Naive thymus-derived CD4-positive, alpha-beta T cell (primary cell): ENCODE measurements around the gene TOX2. TPM values are rescaled to one million over a fixed set of nuclear protein-coding genes. Genes with fewer than 3 reads are reported as not detected.

Experiments used
- ATAC-seq: fragments of 150-1000 bp; cut with Tn5 transposase; 2 replicates; pipeline ENCODE4 v1.10.0; 2021; ENCODE audit warnings: mild to moderate bottlenecking, moderate library complexity
- CTCF ChIA-PET: fragments of 350-600 bp; sonication (Branson Sonifier 250); formaldehyde crosslinking; loops from one replicate; lab custom pipeline; 2021; ENCODE audit warnings: antibody characterized with exemption; lab: Charles Lee
- POLR2A ChIA-PET: fragments of 350-600 bp; sonication (Branson Sonifier 250); formaldehyde crosslinking; loops from one replicate; lab custom pipeline; 2021; ENCODE audit warnings: antibody characterized with exemption, inconsistent platforms; lab: Charles Lee
- DNase-seq, 9 donors: peaks; one replicate each; pipeline versions ENCODE4 v3.0.0 to v3.0.0-alpha.2; 2020 to 2022; ENCODE audit warnings: mixed read lengths in 1 of 9
- H3K27ac ChIP-seq: one replicate; pipeline ENCODE4 v1.7.0; 2013; ENCODE audit warnings: mild to moderate bottlenecking, low read depth, low read length, moderate library complexity
- H3K27me3 ChIP-seq, 2 donors: one replicate each; pipeline ENCODE4 v1.7.0; 2013; ENCODE audit warnings: low read length in 2 of 2, mild to moderate bottlenecking in 2 of 2, moderate library complexity in 2 of 2; ENCODE audit not compliant: control insufficient read depth in 2 of 2, insufficient read depth in 2 of 2
- H3K36me3 ChIP-seq, 3 experiments: 1 replicate in 2 of 3; 2 replicates in 1 of 3; pipeline ENCODE4 v1.7.0; 2013; ENCODE audit warnings: low read length in 3 of 3, mild to moderate bottlenecking in 3 of 3, moderate library complexity in 1 of 3; ENCODE audit not compliant: insufficient read depth in 3 of 3, control insufficient read depth in 2 of 3
- H3K4me1 ChIP-seq, 2 donors: one replicate each; pipeline ENCODE4 v1.7.0; 2013; ENCODE audit warnings: low read length in 2 of 2, mild to moderate bottlenecking in 2 of 2, moderate library complexity in 1 of 2; ENCODE audit not compliant: control insufficient read depth in 2 of 2, insufficient read depth in 2 of 2
- H3K4me3 ChIP-seq: 2 replicates; pipeline ENCODE4 v1.7.0; 2013; ENCODE audit warnings: mild to moderate bottlenecking, low read length
- H3K9me3 ChIP-seq, 3 experiments: 1 replicate in 2 of 3; 2 replicates in 1 of 3; pipeline ENCODE4 v1.7.0; 2013; ENCODE audit warnings: low read length in 3 of 3; ENCODE audit not compliant: control insufficient read depth in 2 of 3
- H3K27ac Mint-ChIP-seq, 9 donors: one replicate each; pipeline ENCODE4 v1.8.0; 2020 to 2022; ENCODE audit warnings: mixed read lengths in 9 of 9, mild to moderate bottlenecking in 8 of 9, moderate library complexity in 5 of 9, inconsistent platforms in 2 of 9
- H3K27me3 Mint-ChIP-seq, 5 donors: one replicate each; pipeline ENCODE4 v1.8.0; 2021 to 2022; ENCODE audit warnings: mixed read lengths in 5 of 5, mild to moderate bottlenecking in 1 of 5
- H3K36me3 Mint-ChIP-seq, 5 donors: one replicate each; pipeline ENCODE4 v1.8.0; 2020 to 2022; ENCODE audit warnings: mixed read lengths in 5 of 5, mild to moderate bottlenecking in 3 of 5, inconsistent platforms in 1 of 5
- H3K4me1 Mint-ChIP-seq, 7 donors: one replicate each; pipeline ENCODE4 v1.8.0; 2020 to 2022; ENCODE audit warnings: mixed read lengths in 7 of 7, mild to moderate bottlenecking in 3 of 7, inconsistent platforms in 1 of 7
- H3K4me3 Mint-ChIP-seq, 10 donors: one replicate each; pipeline ENCODE4 v1.8.0; 2020 to 2022; ENCODE audit warnings: mild to moderate bottlenecking in 10 of 10, mixed read lengths in 10 of 10, moderate library complexity in 6 of 10, inconsistent platforms in 2 of 10
- H3K9me3 Mint-ChIP-seq, 11 donors: one replicate each; pipeline ENCODE4 v1.8.0; 2020 to 2022; ENCODE audit warnings: mixed read lengths in 11 of 11, mild to moderate bottlenecking in 4 of 11, inconsistent platforms in 1 of 11, moderate library complexity in 1 of 11
- intact Hi-C, 2 donors: fragments of 100-400 bp; cut with micrococcal nuclease; formaldehyde crosslinking; loops; one replicate each; pipeline ENCODE4 v1.15.1; 2023
- polyA plus RNA-seq, 2 donors: library from polyadenylated mRNA; unstranded; fragments of 300-500 nt; fragmentation: Illumina TruSeq; gene quantifications; one replicate each; pipeline ENCODE4 v1.2.3, GENCODE V29; 2021
- total RNA-seq, 6 experiments: library from RNA in 5 of 6; stranded (reverse) in 5 of 6; gene quantifications; 1 replicate in 5 of 6; 2 replicates in 1 of 6; pipeline ENCODE4 v1.2.3 and lab custom pipeline; 2021 to 2026

TOX2 gene
- total and polyA plus RNA-seq, 7 experiments from 2014 or later: 0.22 to 7.1 (median 1.5) TPM

DNA sequence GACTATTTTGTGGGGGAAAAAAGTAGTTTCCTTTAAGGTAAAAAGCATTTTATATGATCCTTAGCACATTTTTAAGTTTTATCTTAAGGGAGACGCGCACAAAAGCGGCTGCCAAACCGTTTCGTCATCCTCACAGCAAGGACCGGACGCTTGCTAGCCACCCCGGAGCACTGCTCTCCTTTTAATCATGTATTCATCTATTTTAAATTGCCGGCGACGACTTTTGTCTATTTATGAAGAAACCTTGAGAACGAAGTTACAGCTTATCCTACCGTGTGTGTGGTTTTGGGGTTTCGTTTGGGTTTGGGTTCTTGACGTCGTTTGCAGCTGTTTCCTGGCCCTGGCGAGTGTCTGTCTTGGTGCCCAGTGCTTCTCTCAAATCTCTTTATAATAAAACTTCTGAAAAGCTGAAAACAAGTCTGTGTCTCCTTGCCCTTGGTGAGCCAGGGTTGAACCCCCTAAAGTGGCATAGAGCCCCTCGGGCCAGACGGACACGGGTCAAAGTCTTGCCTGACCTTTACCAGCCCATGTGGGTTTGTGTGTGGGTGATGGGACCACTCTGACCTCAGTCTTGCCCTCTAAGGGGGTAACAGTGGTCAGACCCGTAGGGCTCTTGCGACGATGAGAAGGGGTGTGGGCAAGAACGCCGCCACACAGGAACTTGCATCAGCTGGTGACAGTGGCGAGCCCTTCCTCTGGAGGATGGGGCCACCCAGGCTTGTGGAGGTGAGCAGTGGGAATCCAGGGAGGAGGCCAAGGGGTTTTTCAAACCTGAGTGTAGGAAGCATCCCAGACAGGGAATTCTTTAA lies 154.8 kb downstream of the TOX2 start:
- Histone ChIP-seq H3K9me3 (no peaks in the 10 kb centered on the region), H3K4me1 (peaks cover 31 to 77% of the 10 kb centered on the region in 2 donors), H3K27ac (peak overlapping the region; percentile 97), H3K27me3 (no peaks in the 10 kb centered on the region), H3K36me3 (no peaks in the 10 kb centered on the region), H3K4me3 (peak overlapping the region; percentile 60)
- ATAC-seq: peak; percentile 65
- Mint-ChIP-seq H3K27ac (peak overlapping the region; percentile 94 to 100 (median 99)), H3K4me1 (peaks cover 40 to 96% (median 81%) of the 10 kb centered on the region in 7 donors), H3K27me3 (peaks cover 0 to 16% (median 0%) of the 10 kb centered on the region in 5 donors), H3K36me3 (peaks cover 0 to 8% (median 0%) of the 10 kb centered on the region in 5 donors), H3K9me3 (peaks cover 0 to 6% (median 0%) of the 10 kb centered on the region in 11 donors), H3K4me3 (peak overlapping the region; percentile 70 to 93 (median 86))
- ChIA-PET CTCF (interaction anchor here (0.7 to 6.1 kb wide), 5 partner anchors 10 to 318 kb away, joined by 3 to 31 read pairs (median 11); no protein-coding TSS in a partner anchor), POLR2A (interaction anchor here (1.0 to 6.1 kb wide), 9 partner anchors 10 to 344 kb away, joined by 3 to 75 read pairs (median 4); no protein-coding TSS in a partner anchor)
- DNase-seq: peak; percentile 47 to 97 (median 90)
- intact Hi-C loops: loop anchor here (1.0 to 5.0 kb wide), 16 partner anchors 8 to 613 kb away; partner anchors contain the start of genes SRSF6 (in 2 of the 2), IFT52 (in 1 of the 2) and SERINC3 (in 1 of the 2)

DNA sequence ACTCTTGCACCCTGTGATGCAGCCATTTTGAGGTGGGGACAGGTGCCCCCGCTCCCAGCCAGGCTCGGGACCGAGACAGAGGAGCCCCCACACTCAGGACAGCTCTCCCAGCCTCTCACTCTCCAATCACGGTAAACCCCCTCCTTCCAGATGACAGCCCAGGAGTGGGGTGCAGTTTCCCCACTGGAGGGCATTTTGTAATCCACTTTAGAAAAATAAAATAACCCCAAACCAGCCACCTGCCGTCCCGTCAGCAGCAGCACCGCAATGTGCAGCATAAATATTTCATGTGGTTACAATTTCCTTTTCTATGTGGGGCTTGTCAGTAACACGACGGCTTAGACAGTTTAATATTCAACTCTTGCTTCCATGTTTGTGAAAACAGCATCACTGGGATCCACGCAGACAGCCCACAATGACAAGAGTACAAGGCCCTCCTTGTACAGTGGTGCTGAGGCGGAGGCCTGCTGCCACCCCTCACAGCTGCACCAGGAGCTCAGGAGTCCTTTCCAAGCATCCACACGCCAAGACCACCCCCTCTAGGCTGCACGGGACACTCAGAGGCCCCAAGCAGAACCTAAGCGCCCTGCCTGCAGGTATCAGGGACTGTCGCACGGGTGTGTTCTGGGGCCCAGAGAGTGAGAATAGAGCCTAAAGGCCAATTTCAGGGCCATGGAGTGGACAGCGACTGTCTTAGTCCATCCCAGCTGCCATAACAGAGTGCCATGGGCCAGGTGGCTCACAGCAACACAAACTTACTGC lies 155.7 kb downstream of the TOX2 start:
- ATAC-seq (peak; percentile 81), DNase-seq (peak in 8 of 9 donors; percentile 43 to 95 (median 88))
- Histone ChIP-seq H3K9me3 (no peaks in the 10 kb centered on the region), H3K4me3 (peak overlapping the region; percentile 60), H3K36me3 (no peaks in the 10 kb centered on the region), H3K27ac (peak overlapping the region; percentile 97), H3K4me1 (peaks cover 31 to 83% of the 10 kb centered on the region in 2 donors), H3K27me3 (no peaks in the 10 kb centered on the region)
- H3K27me3 Mint-ChIP-seq: peaks cover 0 to 16% (median 0%) of the 10 kb centered on the region in 5 donors
- H3K4me3 Mint-ChIP-seq: peak overlapping the region; percentile 70 to 93 (median 86)
- peaks cover 0 to 6% (median 0%) of the 10 kb centered on the region in 11 donors for H3K9me3 Mint-ChIP-seq
- peak overlapping the region; percentile 94 to 100 (median 99) for H3K27ac Mint-ChIP-seq
- ChIA-PET POLR2A (interaction anchor here (0.6 to 6.1 kb wide), 11 partner anchors 9 to 1339 kb away, joined by 3 to 75 read pairs (median 3); partner anchors contain the start of gene TTPAL), CTCF (interaction anchor here (0.8 to 6.1 kb wide), 5 partner anchors 9 to 14 kb away, joined by 3 to 31 read pairs (median 11); no protein-coding TSS in a partner anchor)
- peaks cover 0 to 7% (median 0%) of the 10 kb centered on the region in 5 donors for H3K36me3 Mint-ChIP-seq
- intact Hi-C loops: loop anchor here (1.0 to 5.0 kb wide), 6 partner anchors 10 to 319 kb away; no protein-coding TSS in a partner anchor
- peaks cover 49 to 98% (median 88%) of the 10 kb centered on the region in 7 donors for H3K4me1 Mint-ChIP-seq

GRCh38 chr20:44071057-44071456 lies 156.4 kb downstream of the TOX2 start:
- DNase-seq: no peak
- peak overlapping the region in 8 of 10 donors; percentile 39 to 92 (median 78) for H3K4me3 Mint-ChIP-seq
- no peak for ATAC-seq
- H3K36me3 Mint-ChIP-seq: peaks cover 0 to 7% (median 0%) of the 10 kb centered on the region in 5 donors
- intact Hi-C loops: loop anchor here in 1 of 2 donors (5.0 kb wide), 1 partner anchor 229 kb away; no protein-coding TSS in a partner anchor
- peaks cover 50 to 100% (median 88%) of the 10 kb centered on the region in 7 donors for H3K4me1 Mint-ChIP-seq
- Histone ChIP-seq H3K9me3 (no peaks in the 10 kb centered on the region), H3K27ac (peak overlapping the region; percentile 97), H3K27me3 (no peaks in the 10 kb centered on the region), H3K4me1 (peaks cover 31 to 87% of the 10 kb centered on the region in 2 donors), H3K4me3 (peak overlapping the region; percentile 53), H3K36me3 (no peaks in the 10 kb centered on the region)
- peak overlapping the region; percentile 71 to 100 (median 99) for H3K27ac Mint-ChIP-seq
- ChIA-PET CTCF (interaction anchor here (0.8 to 6.1 kb wide), 4 partner anchors 8 to 15 kb away, joined by 3 to 31 read pairs (median 16); no protein-coding TSS in a partner anchor), POLR2A (interaction anchor here (0.6 to 6.1 kb wide), 5 partner anchors 8 to 1339 kb away, joined by 3 to 75 read pairs (median 3); partner anchors contain the start of gene TTPAL)
- H3K9me3 Mint-ChIP-seq: peaks cover 0 to 8% (median 0%) of the 10 kb centered on the region in 11 donors
- peaks cover 0 to 16% (median 0%) of the 10 kb centered on the region in 5 donors for H3K27me3 Mint-ChIP-seq

DNA sequence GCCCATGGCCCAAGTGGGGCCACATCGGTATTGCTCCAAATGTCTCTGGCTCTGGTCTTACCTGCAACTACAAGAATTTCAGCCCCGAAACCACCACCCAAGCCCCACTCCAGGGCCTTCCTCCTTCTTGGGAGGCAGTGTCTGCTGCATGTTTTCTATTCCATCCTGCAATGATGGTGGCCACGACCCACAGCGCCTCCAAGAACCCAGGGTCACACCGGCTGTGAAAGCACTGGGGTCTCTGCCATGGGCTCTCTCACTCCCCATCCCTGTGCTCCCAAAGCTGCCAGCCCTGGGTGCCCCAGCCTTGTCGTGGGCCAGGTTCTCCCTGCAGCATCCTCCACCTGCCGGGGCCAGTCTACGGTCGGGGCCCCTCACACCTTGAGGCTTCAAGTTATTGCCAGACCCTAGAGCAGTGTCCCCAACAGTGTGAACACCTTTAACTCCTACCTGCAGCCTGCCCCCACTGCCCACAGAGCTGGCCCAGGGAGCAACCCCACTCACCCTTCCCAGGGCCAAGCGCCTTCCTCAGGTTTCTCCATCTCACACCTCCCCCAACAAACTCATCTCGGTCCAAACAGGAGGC lies 157.0 kb downstream of the TOX2 start:
- Histone ChIP-seq H3K4me1 (peaks cover 31 to 81% of the 10 kb centered on the region in 2 donors), H3K27ac (peak overlapping the region; percentile 97), H3K4me3 (no peak overlapping the region), H3K27me3 (no peaks in the 10 kb centered on the region), H3K36me3 (no peaks in the 10 kb centered on the region), H3K9me3 (no peaks in the 10 kb centered on the region)
- H3K4me3 Mint-ChIP-seq: peak overlapping the region in 9 of 10 donors; percentile 35 to 92 (median 61)
- peaks cover 50 to 97% (median 86%) of the 10 kb centered on the region in 7 donors for H3K4me1 Mint-ChIP-seq
- H3K36me3 Mint-ChIP-seq: peaks cover 0 to 7% (median 0%) of the 10 kb centered on the region in 5 donors
- H3K27ac Mint-ChIP-seq: peak overlapping the region; percentile 71 to 100 (median 99)
- H3K27me3 Mint-ChIP-seq: peaks cover 0 to 14% (median 0%) of the 10 kb centered on the region in 5 donors
- ChIA-PET POLR2A (interaction anchor here (1.0 to 6.1 kb wide), 4 partner anchors 9 to 146 kb away, joined by 3 to 75 read pairs (median 4); no protein-coding TSS in a partner anchor), CTCF (interaction anchor here (1.2 to 6.1 kb wide), 6 partner anchors 8 to 323 kb away, joined by 3 to 31 read pairs (median 6); no protein-coding TSS in a partner anchor)
- no peak for DNase-seq
- peaks cover 0 to 8% (median 0%) of the 10 kb centered on the region in 11 donors for H3K9me3 Mint-ChIP-seq
- ATAC-seq: no peak
- intact Hi-C loops: loop anchor here in 1 of 2 donors (5.0 kb wide), 1 partner anchor 229 kb away; no protein-coding TSS in a partner anchor

- Histone ChIP-seq H3K9me3 (no peaks in the 10 kb centered on the region), H3K27me3 (no peaks in the 10 kb centered on the region), H3K4me3 (no peak overlapping the region), H3K36me3 (no peaks in the 10 kb centered on the region), H3K4me1 (peaks cover 31 to 73% of the 10 kb centered on the region in 2 donors), H3K27ac (peak overlapping the region; percentile 97)
- ChIA-PET POLR2A (interaction anchor here (0.6 to 6.1 kb wide), 4 partner anchors 8 to 347 kb away, joined by 3 to 75 read pairs (median 4); no protein-coding TSS in a partner anchor), CTCF (interaction anchor here (0.6 to 6.1 kb wide), 7 partner anchors 7 to 364 kb away, joined by 3 to 31 read pairs (median 6); no protein-coding TSS in a partner anchor)
- H3K4me1 Mint-ChIP-seq: peaks cover 50 to 92% (median 79%) of the 10 kb centered on the region in 7 donors
- intact Hi-C loops: loop anchor here in 1 of 2 donors (5.0 kb wide), 1 partner anchor 230 kb away; no protein-coding TSS in a partner anchor
- peak overlapping the region in 8 of 10 donors; percentile 45 to 92 (median 56) for H3K4me3 Mint-ChIP-seq
- peaks cover 0 to 13% (median 0%) of the 10 kb centered on the region in 5 donors for H3K27me3 Mint-ChIP-seq
- H3K36me3 Mint-ChIP-seq: peaks cover 0 to 6% (median 0%) of the 10 kb centered on the region in 5 donors
- ATAC-seq (no peak), DNase-seq (no peak)
- H3K9me3 Mint-ChIP-seq: peaks cover 0 to 8% (median 0%) of the 10 kb centered on the region in 11 donors
- H3K27ac Mint-ChIP-seq: peak overlapping the region; percentile 69 to 100 (median 99)
Observed at GRCh38 chr20:44072384-44072783, 157.7 kb downstream of the TOX2 start.
